GM12874 (cell line): ENCODE measurements around the gene AMBRA1.

Experiments
- CTCF ChIP-seq: IDR thresholded peaks from 2 replicates; pipeline ENCODE4 v1.5.1; 2011; ENCODE audit warnings: low read depth, mild to moderate bottlenecking, control low read depth, low read length, moderate library complexity; ENCODE audit not compliant: insufficient read depth

AMBRA1 gene

GRCh38 chr11:46554213-46555147 lies 39.3 kb downstream of the AMBRA1 start:
- TF ChIP-seq CTCF: no peak

- no peak for TF ChIP-seq CTCF
Observed at GRCh38 chr11:46553814-46554212, 40.0 kb downstream of the AMBRA1 start.

- TF ChIP-seq CTCF: no peak
Observed at GRCh38 chr11:46551261-46551660, 42.6 kb downstream of the AMBRA1 start.

GRCh38 chr11:46547579-46547978 lies 46.2 kb downstream of the AMBRA1 start:
- no peak for TF ChIP-seq CTCF

- TF ChIP-seq CTCF: no peak
Observed at GRCh38 chr11:46543564-46543963, 50.3 kb downstream of the AMBRA1 start.

- TF ChIP-seq CTCF: no peak
Observed at GRCh38 chr11:46541593-46542371, 52.0 kb downstream of the AMBRA1 start.

GRCh38 chr11:46540807-46541206 lies 53.0 kb downstream of the AMBRA1 start:
- no peak for TF ChIP-seq CTCF
